ENCODE data around the gene SERPINA3.

The SERPINA3 gene

DNA sequence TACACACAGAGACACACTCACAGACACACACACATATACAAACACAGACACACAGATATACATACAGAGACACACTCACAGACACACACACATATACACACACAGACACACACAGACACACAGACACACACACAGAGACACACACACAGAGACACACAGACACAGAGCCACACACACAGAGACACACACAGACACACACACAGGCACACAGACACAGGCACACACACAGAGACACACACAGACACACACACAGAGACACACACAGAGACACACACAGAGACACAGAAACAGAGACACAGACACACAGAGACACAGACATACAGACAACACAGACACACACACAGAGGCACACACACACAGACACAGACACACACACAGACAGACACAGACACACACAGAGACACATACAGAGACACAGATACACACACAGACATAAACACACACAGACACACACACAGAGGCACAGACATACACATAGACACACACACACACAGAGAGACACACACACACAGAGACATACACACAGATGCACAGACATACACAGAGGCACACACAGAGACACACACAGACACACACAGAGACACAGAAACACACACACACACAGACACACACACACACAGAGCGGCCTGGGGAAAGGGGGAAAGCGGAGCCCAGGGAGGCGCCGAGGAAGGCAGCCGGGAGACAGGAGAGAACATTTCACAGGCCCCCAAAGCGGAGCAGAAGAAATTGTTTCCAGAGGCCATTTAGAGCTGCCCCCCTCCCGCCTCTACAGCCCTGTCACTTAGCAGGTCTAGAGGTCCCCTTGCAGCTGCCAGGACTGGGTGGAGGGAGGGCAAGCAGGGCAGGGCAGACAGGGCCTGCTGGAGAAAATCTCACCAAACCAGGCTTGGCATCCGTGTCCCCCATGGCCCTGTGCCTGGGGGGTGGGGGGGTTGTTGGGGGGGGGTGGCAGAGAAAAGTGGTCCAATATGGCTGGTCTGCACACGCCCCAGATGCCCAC lies 38.9 kb downstream of the SERPINA3 start:
- no peak for DNase-seq (ENCODE audit: low read depth in 1 of 2, low spot score in 1 of 2)

GRCh38 chr14:94653321-94653720 lies 41.1 kb downstream of the SERPINA3 start:
- no peak for DNase-seq (ENCODE audit: low read depth in 1 of 2, low spot score in 1 of 2)

GRCh38 chr14:94654071-94654861 lies 42.1 kb downstream of the SERPINA3 start:
- no peak for DNase-seq (ENCODE audit: low read depth in 1 of 2, low spot score in 1 of 2)

DNA sequence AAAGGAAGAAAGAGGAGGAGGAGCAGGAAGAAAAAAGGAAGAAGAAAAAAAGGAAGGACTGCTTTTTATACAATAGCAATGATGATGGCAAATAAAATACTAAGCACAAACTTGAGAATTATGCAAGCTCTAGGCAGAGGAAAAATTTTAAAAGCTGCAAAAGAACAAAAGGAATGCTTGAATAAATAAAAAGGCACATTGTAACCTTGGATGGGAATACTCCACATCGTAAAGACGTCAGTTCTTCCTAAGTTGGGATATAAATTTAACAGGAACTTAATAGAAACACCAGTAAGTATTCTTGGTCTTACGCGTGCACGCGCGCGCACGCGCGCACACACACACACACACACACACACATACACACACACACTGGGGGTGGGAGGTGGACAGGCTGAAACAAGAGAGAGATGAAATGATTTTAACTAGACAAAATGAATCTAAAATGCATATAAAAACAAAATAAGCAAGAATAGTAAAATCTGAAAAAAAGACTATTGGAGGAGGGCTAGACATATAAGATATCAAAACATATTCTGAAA lies 43.0 kb downstream of the SERPINA3 start:
- no peak for DNase-seq (ENCODE audit: low read depth in 1 of 2, low spot score in 1 of 2)

DNA sequence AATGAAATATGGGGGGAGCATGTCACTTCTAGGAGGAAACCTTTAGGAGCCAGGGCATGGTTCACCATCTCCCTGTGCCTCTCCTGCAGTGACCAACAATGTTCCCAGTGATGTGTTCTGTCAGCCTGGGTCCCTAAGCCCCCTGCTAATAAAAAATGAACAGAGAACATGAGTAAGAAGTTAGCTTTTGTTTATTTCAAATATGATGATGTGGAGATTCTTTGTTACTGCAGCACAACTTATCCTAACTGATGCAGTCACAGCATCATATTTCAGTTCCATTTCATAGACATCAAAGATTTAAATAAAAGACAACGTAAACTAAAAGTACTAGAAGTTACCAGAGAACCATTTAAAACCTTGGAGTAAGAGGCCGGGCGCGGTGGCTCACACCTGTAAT lies 43.9 kb downstream of the SERPINA3 start:
- DNase-seq (ENCODE audit: low read depth in 1 of 2, low spot score in 1 of 2) = no peak

GRCh38 chr14:94659256-94659655 lies 47.1 kb downstream of the SERPINA3 start:
- DNase-seq (ENCODE audit: low read depth in 1 of 2, low spot score in 1 of 2) = no peak

DNA sequence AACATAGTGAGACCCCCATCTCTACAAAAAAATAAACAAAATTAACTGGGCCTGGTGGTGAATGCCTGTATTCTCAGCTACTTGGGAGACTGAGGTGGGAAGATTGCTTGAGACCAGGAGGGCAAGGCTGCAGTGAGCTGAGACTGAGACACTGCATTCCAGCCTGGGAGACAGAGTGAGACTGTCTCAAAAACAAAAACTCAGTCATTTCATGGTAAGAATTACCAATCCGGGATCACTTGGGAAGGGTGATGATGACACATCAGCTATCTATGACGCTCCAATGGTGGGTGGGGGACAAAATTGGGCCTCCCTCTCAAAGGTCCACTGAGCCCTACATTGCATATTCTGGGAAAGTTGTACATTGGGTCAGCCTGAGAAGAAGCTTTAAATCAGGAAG lies 47.7 kb downstream of the SERPINA3 start:
- DNase-seq (ENCODE audit: low read depth in 1 of 2, low spot score in 1 of 2) = no peak

GRCh38 chr14:94660306-94660946 lies 48.2 kb downstream of the SERPINA3 start:
- no peak for DNase-seq (ENCODE audit: low read depth in 1 of 2, low spot score in 1 of 2)

DNA sequence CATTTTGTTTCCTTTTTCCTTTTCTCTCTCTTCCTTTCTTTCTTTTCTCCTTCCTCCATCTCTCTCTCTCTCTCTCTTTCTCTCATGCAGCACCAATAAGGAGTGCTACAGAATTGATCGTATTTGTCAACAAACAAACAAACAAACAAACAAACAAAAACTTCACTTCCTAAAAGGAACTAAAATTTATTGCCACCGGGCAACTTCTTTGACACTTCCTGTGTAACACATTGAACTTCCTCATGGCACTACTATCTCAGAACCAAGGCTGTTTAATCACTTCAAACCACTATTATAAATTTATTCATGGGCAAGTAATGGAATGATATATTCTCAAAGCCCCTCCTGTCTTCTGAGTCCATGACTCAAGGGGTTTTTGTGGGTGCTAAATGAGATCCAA lies 51.3 kb downstream of the SERPINA3 start:
- DNase-seq (ENCODE audit: low read depth in 1 of 2, low spot score in 1 of 2) = no peak

GRCh38 chr14:94663965-94664704 lies 51.9 kb downstream of the SERPINA3 start:
- DNase-seq (ENCODE audit: low read depth in 1 of 2, low spot score in 1 of 2) = no peak

- no peak for DNase-seq (ENCODE audit: low read depth in 1 of 2, low spot score in 1 of 2)
Observed at GRCh38 chr14:94665121-94665520, 52.9 kb downstream of the SERPINA3 start.

DNA sequence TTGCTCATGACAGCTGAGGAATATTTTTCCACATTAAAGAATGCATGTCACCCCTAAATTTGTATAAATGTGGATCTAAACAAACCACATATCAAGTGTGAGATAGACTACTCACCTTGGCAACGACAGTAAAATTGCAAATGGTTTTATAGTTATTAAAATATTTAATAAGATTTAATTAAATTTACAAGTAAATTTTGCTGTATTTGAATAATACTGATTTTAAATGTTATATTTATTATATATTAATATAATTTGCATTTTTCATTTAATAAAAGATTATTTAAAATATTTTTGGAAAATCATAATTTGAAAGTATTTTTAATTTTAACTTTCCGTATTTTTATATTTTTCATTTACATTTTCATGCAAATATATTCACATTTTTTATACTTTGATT lies 53.4 kb downstream of the SERPINA3 start:
- no peak for DNase-seq (ENCODE audit: low read depth in 1 of 2, low spot score in 1 of 2)

- DNase-seq (ENCODE audit: low read depth in 1 of 2, low spot score in 1 of 2) = no peak
Observed at GRCh38 chr14:94670692-94671285, 58.6 kb downstream of the SERPINA3 start.

DNA sequence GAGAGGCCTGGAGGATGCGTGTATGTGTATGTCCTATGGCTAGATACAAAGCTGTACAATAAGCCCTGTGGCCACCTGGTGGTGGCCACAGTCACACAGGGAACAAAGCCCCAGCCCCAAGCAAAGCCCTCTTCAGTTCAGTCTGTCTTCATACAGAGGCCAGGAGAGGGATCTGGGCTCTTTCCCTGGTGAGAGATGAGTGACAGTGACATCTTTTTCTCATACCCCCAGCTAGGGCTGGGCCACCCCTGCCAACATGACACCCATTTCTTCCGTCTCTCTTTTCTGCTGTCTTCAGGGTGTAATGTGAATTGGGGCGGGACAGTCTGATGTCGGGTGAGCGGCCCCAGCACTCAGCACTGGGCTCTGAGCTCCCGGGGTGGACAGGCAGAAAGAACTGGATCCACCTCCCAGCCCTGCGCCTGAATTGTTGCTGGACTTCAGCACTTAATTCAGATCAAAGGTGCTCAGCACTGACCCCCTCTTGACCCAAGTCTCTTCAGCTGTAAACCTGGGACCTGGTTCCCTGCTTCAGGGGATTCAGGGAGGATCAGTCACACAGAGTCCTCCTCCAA lies 59.8 kb downstream of the SERPINA3 start:
- DNase-seq (ENCODE audit: low read depth in 1 of 2, low spot score in 1 of 2) = no peak

GRCh38 chr14:94673071-94673470 lies 60.9 kb downstream of the SERPINA3 start:
- DNase-seq (ENCODE audit: low read depth in 1 of 2, low spot score in 1 of 2) = no peak

Data from stimulated activated CD4-positive, alpha-beta T cell treated with anti-CD3 and anti-CD28 coated beads, Interleukin-15, amount 100 ng/mL, for 1 hour (primary cell).